Bronchial epithelial cell (primary cell): ENCODE measurements around the gene FAM78A. TPM values are rescaled to one million over a fixed set of nuclear protein-coding genes. Genes with fewer than 3 reads are reported as not detected.

Source experiments
- DNase-seq: peaks from one replicate; pipeline ENCODE4 v3.0.0-alpha.2; 2010; ENCODE audit warnings: low read depth
- FAIRE-seq: peaks from 2 replicates; lab custom pipeline; 2011; peaks lifted over from hg19 to GRCh38; lab: Jason Lieb, UNC
- H3K27me3 ChIP-seq: 2 replicates; pipeline ENCODE4 v1.5.1; 2011; ENCODE audit warnings: low read length; ENCODE audit not compliant: control insufficient read depth, insufficient read depth
- H3K36me3 ChIP-seq: 2 replicates; pipeline ENCODE4 v1.5.1; 2011; ENCODE audit warnings: low read length; ENCODE audit not compliant: control insufficient read depth, insufficient read depth
- H3K4me3 ChIP-seq: 2 replicates; pipeline ENCODE4 v1.5.1; 2011; ENCODE audit warnings: mild to moderate bottlenecking, low read depth, low read length, control low read depth
- total RNA-seq: library from RNA; depleted of rRNA; stranded (reverse); fragments of >200 nt; gene quantifications from 2 replicates; pipeline ENCODE4 v1.2.1, GENCODE V29; 2014
- TF ChIP-seq, protein P1 (sequence below): IDR thresholded peaks from 2 replicates; pipeline ENCODE4 v1.5.1; 2011; ENCODE audit warnings: mild to moderate bottlenecking, moderate library complexity, low read length, control low read depth, inconsistent platforms; ENCODE audit not compliant: insufficient read depth, severe bottlenecking

Gene FAM78A
- total RNA-seq, 1 donor from 2014 or later, result under 0.01 TPM

- DNase-seq (no peak), FAIRE-seq (no peak)
- Histone ChIP-seq H3K36me3 (no peaks in the 10 kb centered on the region), H3K27me3 (no peaks in the 10 kb centered on the region), H3K4me3 (no peak overlapping the region)
- TF ChIP-seq, protein P1, sequence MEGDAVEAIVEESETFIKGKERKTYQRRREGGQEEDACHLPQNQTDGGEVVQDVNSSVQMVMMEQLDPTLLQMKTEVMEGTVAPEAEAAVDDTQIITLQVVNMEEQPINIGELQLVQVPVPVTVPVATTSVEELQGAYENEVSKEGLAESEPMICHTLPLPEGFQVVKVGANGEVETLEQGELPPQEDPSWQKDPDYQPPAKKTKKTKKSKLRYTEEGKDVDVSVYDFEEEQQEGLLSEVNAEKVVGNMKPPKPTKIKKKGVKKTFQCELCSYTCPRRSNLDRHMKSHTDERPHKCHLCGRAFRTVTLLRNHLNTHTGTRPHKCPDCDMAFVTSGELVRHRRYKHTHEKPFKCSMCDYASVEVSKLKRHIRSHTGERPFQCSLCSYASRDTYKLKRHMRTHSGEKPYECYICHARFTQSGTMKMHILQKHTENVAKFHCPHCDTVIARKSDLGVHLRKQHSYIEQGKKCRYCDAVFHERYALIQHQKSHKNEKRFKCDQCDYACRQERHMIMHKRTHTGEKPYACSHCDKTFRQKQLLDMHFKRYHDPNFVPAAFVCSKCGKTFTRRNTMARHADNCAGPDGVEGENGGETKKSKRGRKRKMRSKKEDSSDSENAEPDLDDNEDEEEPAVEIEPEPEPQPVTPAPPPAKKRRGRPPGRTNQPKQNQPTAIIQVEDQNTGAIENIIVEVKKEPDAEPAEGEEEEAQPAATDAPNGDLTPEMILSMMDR, result no peak
Observed at GRCh38 chr9:131240047-131240921, 36.0 kb downstream of the FAM78A start.

GRCh38 chr9:131239161-131239975 is 36.9 kb downstream of the FAM78A start:
- no peak for DNase-seq
- Histone ChIP-seq H3K36me3 (no peaks in the 10 kb centered on the region), H3K4me3 (no peak overlapping the region), H3K27me3 (no peaks in the 10 kb centered on the region)
- no peak for FAIRE-seq
- TF ChIP-seq, protein P1, result no peak

- H3K27me3 ChIP-seq, result no peaks in the 10 kb centered on the region
- H3K36me3 ChIP-seq, result peaks cover 4% of the 10 kb centered on the region
- FAIRE-seq (no peak), DNase-seq (no peak)
- TF ChIP-seq, protein P1, result no peak
- H3K4me3 ChIP-seq, result no peak overlapping the region
Observed at GRCh38 chr9:131238402-131239021, 37.8 kb downstream of the FAM78A start.

DNA sequence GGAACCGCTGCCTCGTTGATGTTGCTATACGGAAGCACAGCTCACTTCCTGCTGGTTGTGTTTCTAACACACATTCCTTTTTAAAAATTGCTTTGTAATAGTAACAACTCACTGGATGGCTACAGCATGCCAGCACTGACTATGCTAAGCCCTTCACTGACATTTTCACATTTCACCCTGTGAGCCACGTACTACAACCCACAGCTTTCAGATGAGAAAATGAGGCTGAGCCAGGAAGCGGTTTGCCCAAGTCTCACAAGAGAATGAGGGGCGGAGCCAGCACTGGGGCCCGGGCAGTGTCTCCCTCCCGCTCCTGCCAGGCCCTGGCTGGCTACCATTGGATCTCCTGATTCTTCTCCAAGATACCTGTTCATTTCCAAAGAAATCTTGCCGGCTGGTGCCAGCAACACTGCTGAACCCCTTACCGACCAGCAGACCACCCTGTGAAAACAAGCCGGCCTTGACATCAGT is 38.3 kb downstream of the FAM78A start:
- Histone ChIP-seq H3K36me3 (peaks cover 4% of the 10 kb centered on the region), H3K27me3 (no peaks in the 10 kb centered on the region), H3K4me3 (no peak overlapping the region)
- TF ChIP-seq, protein P1, result no peak
- FAIRE-seq (no peak), DNase-seq (peak; percentile 60)

DNA sequence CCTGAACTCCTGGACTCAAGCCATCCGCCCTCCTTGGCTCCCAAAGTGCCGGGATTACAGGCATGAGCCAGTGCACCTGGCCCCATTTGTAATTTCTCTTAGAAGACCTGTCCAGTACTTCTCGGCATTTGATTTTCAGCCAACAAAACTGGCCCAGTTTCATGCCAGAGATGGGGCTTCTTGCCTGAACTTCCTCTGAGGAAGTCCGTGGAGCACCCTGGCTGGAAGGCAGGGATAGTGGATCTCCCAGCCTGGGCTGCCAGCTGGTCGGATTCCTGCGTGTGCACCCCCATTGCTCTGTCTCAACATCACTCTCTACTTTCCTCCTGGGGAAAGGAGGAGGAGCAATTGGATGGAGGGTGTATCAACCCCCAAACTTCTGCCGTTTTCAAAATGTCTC is 39.0 kb downstream of the FAM78A start:
- Histone ChIP-seq H3K27me3 (no peaks in the 10 kb centered on the region), H3K36me3 (peaks cover 5% of the 10 kb centered on the region), H3K4me3 (no peak overlapping the region)
- FAIRE-seq (no peak), DNase-seq (no peak)
- TF ChIP-seq, protein P1, result no peak
